Measurements from ENCODE around the gene ONECUT3. TPM values are rescaled to one million over a fixed set of nuclear protein-coding genes. Genes with fewer than 3 reads are reported as not detected.
A peak's percentile ranks its signal among the peaks of the same experiment; 100 is the strongest.

Gene ONECUT3
- total and polyA plus RNA-seq, 12 donors: under 0.01 TPM; not detected in 11

DNA sequence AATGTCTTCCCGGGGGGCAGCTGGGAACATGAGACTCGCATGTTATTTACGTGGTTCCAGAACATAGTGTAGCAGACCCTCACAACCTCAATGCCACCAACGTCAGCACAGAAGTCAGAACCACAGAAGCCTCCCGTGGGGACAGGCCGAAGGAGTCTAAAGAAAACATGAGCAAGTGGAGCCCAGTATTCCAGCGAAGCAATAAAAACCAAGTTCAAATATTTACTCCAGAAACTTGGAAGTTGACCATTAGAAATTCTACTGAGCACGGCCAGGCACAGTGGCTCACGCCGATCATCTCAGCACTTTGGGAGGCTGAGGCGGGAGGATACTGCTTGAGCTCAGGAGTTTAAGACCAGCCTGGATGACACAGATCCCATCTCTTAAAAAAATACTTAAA is 76.7 kb downstream of the ONECUT3 start:
- no peak for DNase-seq
- Histone ChIP-seq H3K4me3 (no peak overlapping the region), H3K9me3 (replicated peaks in 1 of 3) (no peaks in the 10 kb centered on the region), H3K27me3 (no peaks in the 10 kb centered on the region), H3K36me3 (replicated peaks in 1 of 2) (peaks cover 0 to 14% of the 10 kb centered on the region in 2 donors), H3K27ac (no peak overlapping the region), H3K4me1 (replicated peaks in 1 of 2) (peaks cover 33 to 38% of the 10 kb centered on the region in 2 donors)
- intact Hi-C loops (cut with DNase I): no loop called here
- WGBS, 4 donors: 94 to 97% (median 96%) methylated on average over 9 to 11 of the region's 11 CpGs
- TF ChIP-seq POLR2A (IDR thresholded peaks at IDR 0.05): no peak
- TF ChIP-seq, protein P1, sequence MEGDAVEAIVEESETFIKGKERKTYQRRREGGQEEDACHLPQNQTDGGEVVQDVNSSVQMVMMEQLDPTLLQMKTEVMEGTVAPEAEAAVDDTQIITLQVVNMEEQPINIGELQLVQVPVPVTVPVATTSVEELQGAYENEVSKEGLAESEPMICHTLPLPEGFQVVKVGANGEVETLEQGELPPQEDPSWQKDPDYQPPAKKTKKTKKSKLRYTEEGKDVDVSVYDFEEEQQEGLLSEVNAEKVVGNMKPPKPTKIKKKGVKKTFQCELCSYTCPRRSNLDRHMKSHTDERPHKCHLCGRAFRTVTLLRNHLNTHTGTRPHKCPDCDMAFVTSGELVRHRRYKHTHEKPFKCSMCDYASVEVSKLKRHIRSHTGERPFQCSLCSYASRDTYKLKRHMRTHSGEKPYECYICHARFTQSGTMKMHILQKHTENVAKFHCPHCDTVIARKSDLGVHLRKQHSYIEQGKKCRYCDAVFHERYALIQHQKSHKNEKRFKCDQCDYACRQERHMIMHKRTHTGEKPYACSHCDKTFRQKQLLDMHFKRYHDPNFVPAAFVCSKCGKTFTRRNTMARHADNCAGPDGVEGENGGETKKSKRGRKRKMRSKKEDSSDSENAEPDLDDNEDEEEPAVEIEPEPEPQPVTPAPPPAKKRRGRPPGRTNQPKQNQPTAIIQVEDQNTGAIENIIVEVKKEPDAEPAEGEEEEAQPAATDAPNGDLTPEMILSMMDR (IDR thresholded peaks at IDR 0.05): no peak

DNA sequence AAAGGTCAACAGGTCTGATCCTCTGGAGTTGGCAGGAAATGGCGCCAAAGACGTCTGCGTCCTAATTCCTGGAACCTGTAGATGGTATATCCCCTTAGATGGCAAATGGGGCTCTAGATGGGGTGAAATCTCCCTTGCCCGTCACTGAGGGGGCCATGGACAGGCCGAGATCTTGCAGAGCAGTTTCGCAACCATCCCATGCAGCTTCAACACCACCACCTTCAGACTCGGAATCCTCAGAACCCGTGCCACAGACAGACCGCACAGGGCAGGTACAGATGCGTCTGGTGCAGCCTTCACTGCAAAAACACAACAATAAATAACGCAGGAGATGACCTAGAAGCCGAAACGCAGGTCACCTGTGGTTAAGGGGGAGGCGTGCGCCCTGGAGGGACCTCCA is 77.3 kb downstream of the ONECUT3 start:
- intact Hi-C loops (cut with DNase I): no loop called here
- H3K27ac ChIP-seq: peak overlapping the region in 1 of 5 donors; percentile 22
- no peak for TF ChIP-seq POLR2A (IDR thresholded peaks at IDR 0.05)
- TF ChIP-seq, protein P1 (IDR thresholded peaks at IDR 0.05): no peak
- H3K4me3 ChIP-seq: no peak overlapping the region
- 86 to 92% (median 89%) methylated on average over 5 to 15 of the region's 15 CpGs for WGBS, 4 donors
- DNase-seq: no peak
- no peaks in the 10 kb centered on the region for H3K9me3 ChIP-seq (replicated peaks in 1 of 3)
- H3K4me1 ChIP-seq (replicated peaks in 1 of 2): peaks cover 34 to 38% of the 10 kb centered on the region in 2 donors
- no peaks in the 10 kb centered on the region for H3K27me3 ChIP-seq
- H3K36me3 ChIP-seq (replicated peaks in 1 of 2): peaks cover 0 to 14% of the 10 kb centered on the region in 2 donors

MicroRNAs encoded within 50 kb of the gene (microRNA counts, 767-probe panel; counts per million panel counts)
- 0 counts per million in 2 donors for microRNA hsa-miR-1909-3p

Small RNA genes within 50 kb of the gene (microRNA-seq; reads per million reads assigned to microRNA genes)
- 1.8 to 15.4 (median 4.6) reads per million in 3 donors for gene MIR1909

Small RNA genes within 50 kb of the gene (small RNA-seq; reads per million reads assigned to genes)
- 0 reads per million in 2 donors for gene RF00017

Other genes with a start within 250 kb of the ONECUT3 start
- 1 to 10 TPM in 7 of 9 donors, under 1 TPM in 2; 0.61 to 8.8 (median 1.6) TPM for gene ADAMTSL5, start 240.5 kb upstream of the ONECUT3 start, total RNA-seq
- gene ADAMTSL5, start 240.5 kb upstream of the ONECUT3 start, polyA plus RNA-seq: 1 to 10 TPM in 2 of 3 donors, under 1 TPM in 1; 0.79 to 2.4 (median 2.0) TPM
- under 1 TPM in 2 of 9 donors, not detected in 7; 0.15 to 0.17 TPM for gene PLK5, start 229.4 kb upstream of the ONECUT3 start, total RNA-seq
- 1 to 10 TPM in 1 of 3 donors, under 1 TPM in 1, not detected in 1; 0.47 to 1.0 TPM for gene PLK5, start 229.4 kb upstream of the ONECUT3 start, polyA plus RNA-seq
- gene MEX3D, start 185.2 kb upstream of the ONECUT3 start, total RNA-seq: 10 to 100 TPM in 8 of 9 donors, 1 to 10 TPM in 1; 7.3 to 31.6 (median 20.1) TPM
- 1 to 10 TPM; 1.6 to 2.6 (median 2.1) TPM for gene MEX3D, start 185.2 kb upstream of the ONECUT3 start, polyA plus RNA-seq
- 100 to 1,000 TPM in 4 of 9 donors, 10 to 100 TPM in 5; 60.6 to 144 (median 92.1) TPM for gene MBD3, start 160.6 kb upstream of the ONECUT3 start, total RNA-seq
- gene MBD3, start 160.6 kb upstream of the ONECUT3 start, polyA plus RNA-seq: 100 to 1,000 TPM in 1 of 3 donors, 10 to 100 TPM in 1, 1 to 10 TPM in 1; 3.5 to 221 (median 95.8) TPM
- 100 to 1,000 TPM in 6 of 9 donors, 10 to 100 TPM in 3; 47.1 to 336 (median 267) TPM for gene UQCR11, start 148.0 kb upstream of the ONECUT3 start, total RNA-seq
- gene UQCR11, start 148.0 kb upstream of the ONECUT3 start, polyA plus RNA-seq: 100 to 1,000 TPM in 1 of 3 donors, 10 to 100 TPM in 2; 91.7 to 122 (median 96.9) TPM
- 10 to 100 TPM; 15.7 to 96.0 (median 39.9) TPM for gene TCF3, start 100.9 kb upstream of the ONECUT3 start, total RNA-seq
- gene TCF3, start 100.9 kb upstream of the ONECUT3 start, polyA plus RNA-seq: 10 to 100 TPM in 2 of 3 donors, 1 to 10 TPM in 1; 8.5 to 45.1 (median 44.2) TPM
- 10 to 100 TPM in 2 of 9 donors, 1 to 10 TPM in 6, under 1 TPM in 1; 0.26 to 15.1 (median 4.9) TPM for gene ATP8B3, start 58.8 kb downstream of the ONECUT3 start, total RNA-seq
- 1 to 10 TPM; 2.0 to 9.2 (median 3.9) TPM for gene ATP8B3, start 58.8 kb downstream of the ONECUT3 start, polyA plus RNA-seq
- 10 to 100 TPM in 8 of 9 donors, 1 to 10 TPM in 1; 9.3 to 98.8 (median 30.9) TPM for gene REXO1, start 95.0 kb downstream of the ONECUT3 start, total RNA-seq
- gene REXO1, start 95.0 kb downstream of the ONECUT3 start, polyA plus RNA-seq: 100 to 1,000 TPM in 2 of 3 donors, 10 to 100 TPM in 1; 18.4 to 155 (median 150) TPM
- gene KLF16, start 110.1 kb downstream of the ONECUT3 start, total RNA-seq: 10 to 100 TPM in 7 of 9 donors, 1 to 10 TPM in 2; 4.2 to 28.1 (median 16.3) TPM
- gene KLF16, start 110.1 kb downstream of the ONECUT3 start, polyA plus RNA-seq: 10 to 100 TPM in 1 of 3 donors, 1 to 10 TPM in 2; 2.0 to 12.9 (median 6.9) TPM
- gene ABHD17A, start 132.0 kb downstream of the ONECUT3 start, total RNA-seq: 100 to 1,000 TPM in 4 of 9 donors, 10 to 100 TPM in 5; 51.8 to 145 (median 93.3) TPM
- gene ABHD17A, start 132.0 kb downstream of the ONECUT3 start, polyA plus RNA-seq: 100 to 1,000 TPM in 2 of 3 donors, 1 to 10 TPM in 1; 2.5 to 235 (median 195) TPM
- gene ADAT3, start 151.9 kb downstream of the ONECUT3 start, total RNA-seq: 10 to 100 TPM in 3 of 9 donors, 1 to 10 TPM in 6; 1.7 to 29.6 (median 9.0) TPM
- 1 to 10 TPM in 2 of 3 donors, not detected in 1; 8.1 to 8.3 TPM for gene ADAT3, start 151.9 kb downstream of the ONECUT3 start, polyA plus RNA-seq
- 100 to 1,000 TPM in 3 of 9 donors, 10 to 100 TPM in 6; 17.7 to 192 (median 74.7) TPM for gene SCAMP4, start 151.9 kb downstream of the ONECUT3 start, total RNA-seq
- gene SCAMP4, start 151.9 kb downstream of the ONECUT3 start, polyA plus RNA-seq: 10 to 100 TPM; 13.5 to 43.8 (median 22.7) TPM
- gene CSNK1G2, start 187.7 kb downstream of the ONECUT3 start, total RNA-seq: 10 to 100 TPM; 43.3 to 83.4 (median 71.2) TPM
- 100 to 1,000 TPM in 2 of 3 donors, 10 to 100 TPM in 1; 30.0 to 120 (median 100) TPM for gene CSNK1G2, start 187.7 kb downstream of the ONECUT3 start, polyA plus RNA-seq

Data from adrenal gland (tissue), 12 donors.